Liver (tissue), 3 donors: Measurements from ENCODE around the gene HNRNPA3.

Experiments
- CTCF ChIP-seq: fragments of 150-350 bp; IDR thresholded peaks from 2 replicates; pipeline ENCODE4 v1.5.1; 2017; ENCODE audit warnings: improper control_type of control experiment, low read depth, low read length; ENCODE audit not compliant: missing input control
- FOXA2 ChIP-seq: IDR thresholded peaks from 2 replicates; pipeline ENCODE4 v1.6.1; 2016; ENCODE audit warnings: antibody characterized with exemption
- GABPA ChIP-seq, 2 donors: IDR thresholded peaks in 1 of 2; conservative IDR thresholded peaks in 1 of 2; 2 replicates each; pipeline ENCODE4 v1.6.1; 2016; ENCODE audit warnings: antibody characterized with exemption in 2 of 2, mild to moderate bottlenecking in 1 of 2, moderate library complexity in 1 of 2
- HNF4A ChIP-seq, 2 donors: conservative IDR thresholded peaks; 2 replicates each; pipeline ENCODE4 v1.6.1; 2016; ENCODE audit warnings: antibody characterized with exemption in 2 of 2, mild to moderate bottlenecking in 2 of 2
- JUND ChIP-seq, 2 donors: IDR thresholded peaks; 2 replicates each; pipeline ENCODE4 v1.6.1; 2016; ENCODE audit warnings: antibody characterized with exemption in 2 of 2
- MAX ChIP-seq: IDR thresholded peaks from 2 replicates; pipeline ENCODE4 v1.6.1; 2016; ENCODE audit warnings: antibody characterized with exemption
- NR2F2 ChIP-seq: IDR thresholded peaks from 2 replicates; pipeline ENCODE4 v1.6.1; 2016; ENCODE audit warnings: antibody characterized with exemption
- RAD21 ChIP-seq, 2 donors: IDR thresholded peaks; 2 replicates each; pipeline ENCODE4 v1.6.1; 2016; ENCODE audit warnings: antibody characterized with exemption in 2 of 2, mild to moderate bottlenecking in 2 of 2
- REST ChIP-seq: IDR thresholded peaks from 2 replicates; pipeline ENCODE4 v1.6.1; 2016; ENCODE audit warnings: antibody characterized with exemption, mild to moderate bottlenecking
- RXRA ChIP-seq, 2 donors: IDR thresholded peaks; 2 replicates each; pipeline ENCODE4 v1.6.1; 2017 to 2018; ENCODE audit warnings: antibody characterized with exemption in 2 of 2, mild to moderate bottlenecking in 1 of 2
- TAF1 ChIP-seq: conservative IDR thresholded peaks from 2 replicates; pipeline ENCODE4 v1.6.1; 2016; ENCODE audit warnings: antibody characterized with exemption, mild to moderate bottlenecking
- YY1 ChIP-seq: IDR thresholded peaks from 2 replicates; pipeline ENCODE4 v1.6.1; 2016; ENCODE audit warnings: antibody characterized with exemption, mild to moderate bottlenecking
- ZBTB33 ChIP-seq: IDR thresholded peaks from 2 replicates; pipeline ENCODE4 v1.6.1; 2016; ENCODE audit warnings: antibody characterized with exemption
- donor health status: healthy.
- donor health status: healthy.

- no peak for TF ChIP-seq CTCF
- TF ChIP-seq MAX, result no peak
- no peak for TF ChIP-seq RAD21 (IDR thresholded peaks at IDR 0.05)
- TF ChIP-seq ZBTB33, result no peak
- no peak for TF ChIP-seq NR2F2
- TF ChIP-seq TAF1, result no peak
- no peak for TF ChIP-seq YY1
- no peak for TF ChIP-seq GABPA (IDR thresholded peaks at IDR 0.05 in 1 of 2, conservative IDR thresholded peaks at IDR 0.05 in 1 of 2)
- TF ChIP-seq JUND (IDR thresholded peaks at IDR 0.05), result no peak
- no peak for TF ChIP-seq HNF4A (conservative IDR thresholded peaks at IDR 0.05)
- no peak for TF ChIP-seq REST
- TF ChIP-seq FOXA2, result no peak
- no peak for TF ChIP-seq RXRA (IDR thresholded peaks at IDR 0.05)
Observed at GRCh38 chr2:177264209-177264692, 51.7 kb downstream of the HNRNPA3 start.
